Smooth muscle cell (in vitro differentiated cells): ENCODE data around the gene AIFM1. TPM values are rescaled to one million over a fixed set of nuclear protein-coding genes. Genes with fewer than 3 reads are reported as not detected.

Source experiments
- DNase-seq: peaks from one replicate; lab custom pipeline; 2025; ENCODE audit not compliant: unreplicated experiment; lab: John Stamatoyannopoulos, UW
- H2AFZ ChIP-seq: fragments of 200-600 bp; sonication (generic); 2 replicates; pipeline ENCODE4 v1.6.0; 2016; ENCODE audit warnings: antibody characterized with exemption, low read depth, mild to moderate bottlenecking
- H3F3A ChIP-seq: fragments of 200-600 bp; sonication (generic); 2 replicates; pipeline ENCODE4 v1.6.0; 2017; ENCODE audit warnings: antibody characterized with exemption, low read depth
- H3K27ac ChIP-seq: fragments of 200-600 bp; sonication (generic); 2 replicates; pipeline ENCODE4 v1.5.1; 2016; ENCODE audit warnings: low read depth, mild to moderate bottlenecking
- H3K27me3 ChIP-seq: fragments of 200-600 bp; sonication (generic); 2 replicates; pipeline ENCODE4 v1.6.1; 2016; ENCODE audit warnings: low read depth, mild to moderate bottlenecking
- H3K36me3 ChIP-seq: fragments of 200-600 bp; sonication (generic); 2 replicates; pipeline ENCODE4 v1.5.1; 2016; ENCODE audit warnings: low read depth
- H3K4me1 ChIP-seq: fragments of 200-600 bp; sonication (generic); 2 replicates; pipeline ENCODE4 v1.5.1; 2016; ENCODE audit warnings: low read depth
- H3K4me2 ChIP-seq: fragments of 200-600 bp; sonication (generic); 2 replicates; pipeline ENCODE4 v1.6.0; 2016; ENCODE audit warnings: mild to moderate bottlenecking
- H3K4me3 ChIP-seq: fragments of 200-600 bp; sonication (generic); 2 replicates; pipeline ENCODE4 v1.5.1; 2016; ENCODE audit warnings: mild to moderate bottlenecking
- H3K79me2 ChIP-seq: fragments of 200-600 bp; sonication (generic); 2 replicates; pipeline ENCODE4 v1.6.0; 2016; ENCODE audit warnings: low read depth, mild to moderate bottlenecking
- H3K9ac ChIP-seq: fragments of 200-600 bp; sonication (generic); 2 replicates; pipeline ENCODE4 v1.6.0; 2016; ENCODE audit warnings: low read depth
- H3K9me3 ChIP-seq: fragments of 200-600 bp; sonication (generic); replicated peaks from 2 replicates; pipeline ENCODE4 v1.5.1; 2016; ENCODE audit warnings: low read depth
- H4K20me1 ChIP-seq: fragments of 200-600 bp; sonication (generic); 2 replicates; pipeline ENCODE4 v1.6.0; 2016; ENCODE audit warnings: low read depth
- CTCF ChIP-seq: fragments of 200-600 bp; sonication (generic); IDR thresholded peaks from 2 replicates; pipeline ENCODE4 v1.5.1; 2017; ENCODE audit warnings: borderline replicate concordance, mild to moderate bottlenecking, antibody characterized with exemption; ENCODE audit not compliant: insufficient read depth, poor library complexity, severe bottlenecking
- WGBS: methylation state at CpG from one replicate; pipeline ENCODE4 v1.1.7; 2016; ENCODE audit warnings: low lambda C conversion rate; 5-methylcytosine and 5-hydroxymethylcytosine counted together
- polyA plus RNA-seq: library from polyadenylated mRNA; unstranded; fragments of >200 nt; fragmentation: Nextera tagmentation; extraction: Ambion mirVana; gene quantifications from 2 replicates; pipeline ENCODE4 v1.2.1, GENCODE V29; 2016
- total RNA-seq: library from RNA; depleted of rRNA; stranded (reverse); fragments of >200 nt; gene quantifications from 2 replicates; pipeline ENCODE4 v1.2.3, GENCODE V29; 2014

AIFM1 gene
- total and polyA plus RNA-seq, 2 experiments from 2014 or later = 35.8 to 39.0 TPM

DNA sequence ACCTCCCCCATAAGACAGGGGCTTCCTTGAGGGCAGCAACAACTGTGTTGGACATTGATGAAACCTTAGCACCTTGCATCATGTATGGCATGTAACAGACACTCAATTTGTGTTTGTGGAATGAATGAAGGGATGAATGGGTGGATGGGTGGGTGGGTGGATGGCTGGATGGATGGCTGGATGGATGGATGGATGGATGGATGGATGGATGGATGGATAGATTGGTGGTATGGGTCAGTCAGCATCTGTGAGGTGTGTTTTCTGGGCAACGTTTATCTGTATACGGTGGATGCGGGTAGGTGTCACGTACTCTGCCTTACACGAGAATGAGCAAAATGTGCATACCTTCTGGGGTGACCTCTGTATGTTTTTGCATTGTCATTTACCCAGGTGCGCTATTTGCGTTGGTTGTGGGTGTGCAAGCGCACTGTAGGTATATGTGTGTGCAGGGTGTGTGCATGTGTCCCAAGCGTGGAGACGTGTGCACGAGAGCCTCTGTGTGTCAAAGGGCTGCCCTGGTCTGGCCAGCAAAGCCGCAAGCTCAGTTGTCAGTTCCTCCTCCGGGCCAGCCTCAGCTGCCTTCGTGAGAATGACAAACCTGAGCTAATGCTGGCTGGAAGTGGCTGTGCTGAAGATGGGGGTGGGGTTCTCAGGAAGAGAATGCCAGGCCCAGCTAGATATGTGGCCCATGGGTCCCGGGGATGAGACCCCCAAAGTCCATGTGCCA lies 81.8 kb downstream of the AIFM1 start:
- no peak overlapping the region for H2AFZ ChIP-seq
- no peak overlapping the region for H3K4me3 ChIP-seq
- TF ChIP-seq CTCF = no peak
- H3K9ac ChIP-seq = no peak overlapping the region
- no peaks in the 10 kb centered on the region for H3K4me1 ChIP-seq
- H3K79me2 ChIP-seq = no peaks in the 10 kb centered on the region
- no peak overlapping the region for H3K27ac ChIP-seq
- H3F3A ChIP-seq = no peaks in the 10 kb centered on the region
- 83% methylated on average over 15 of the region's 15 CpGs for WGBS
- H3K4me2 ChIP-seq = no peak overlapping the region
- H4K20me1 ChIP-seq = peaks cover 42% of the 10 kb centered on the region
- H3K36me3 ChIP-seq = no peaks in the 10 kb centered on the region
- H3K27me3 ChIP-seq = no peaks in the 10 kb centered on the region
- no peak for DNase-seq
- H3K9me3 ChIP-seq = no peaks in the 10 kb centered on the region

DNA sequence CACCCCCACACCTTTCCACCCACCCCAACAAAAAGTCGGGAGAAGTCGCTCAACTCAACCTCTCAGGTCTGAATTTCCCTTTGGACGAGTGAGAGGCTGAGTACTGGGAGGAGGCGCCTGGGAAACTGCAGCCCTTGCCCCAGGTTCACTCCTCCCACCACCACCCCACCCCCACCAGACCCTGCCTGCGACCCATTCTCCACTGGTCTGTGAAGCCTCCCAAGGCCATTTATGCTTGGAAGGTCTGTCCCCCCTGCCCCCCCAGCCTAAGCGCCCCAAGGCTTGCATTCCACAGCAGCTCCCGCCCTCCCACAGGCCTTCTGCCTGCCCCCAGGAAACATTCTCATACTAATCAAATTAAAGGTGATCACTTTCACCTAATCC lies 82.5 kb downstream of the AIFM1 start:
- Histone ChIP-seq H3K27ac (no peak overlapping the region), H3K36me3 (no peaks in the 10 kb centered on the region), H3K4me3 (no peak overlapping the region), H3K4me1 (no peaks in the 10 kb centered on the region), H4K20me1 (peaks cover 38% of the 10 kb centered on the region), H3K27me3 (no peaks in the 10 kb centered on the region), H3K9me3 (no peaks in the 10 kb centered on the region), H3F3A (no peaks in the 10 kb centered on the region), H3K9ac (no peak overlapping the region), H3K4me2 (no peak overlapping the region), H3K79me2 (no peaks in the 10 kb centered on the region), H2AFZ (no peak overlapping the region)
- WGBS = 50% methylated on average over 7 of the region's 7 CpGs
- no peak for DNase-seq
- no peak for TF ChIP-seq CTCF

- no peak for TF ChIP-seq CTCF
- H3K27ac ChIP-seq = no peak overlapping the region
- no peak overlapping the region for H3K4me3 ChIP-seq
- peaks cover 38% of the 10 kb centered on the region for H4K20me1 ChIP-seq
- WGBS = 81% methylated on average over 25 of the region's 28 CpGs
- no peak overlapping the region for H3K9ac ChIP-seq
- no peaks in the 10 kb centered on the region for H3K36me3 ChIP-seq
- H3K79me2 ChIP-seq = no peaks in the 10 kb centered on the region
- H3K4me1 ChIP-seq = no peaks in the 10 kb centered on the region
- H3K27me3 ChIP-seq = no peaks in the 10 kb centered on the region
- no peak overlapping the region for H3K4me2 ChIP-seq
- H3F3A ChIP-seq = no peaks in the 10 kb centered on the region
- H3K9me3 ChIP-seq = no peaks in the 10 kb centered on the region
- DNase-seq = no peak
- H2AFZ ChIP-seq = no peak overlapping the region
These were observed 83.2 kb downstream of the AIFM1 start for GRCh38 chrX:130082244-130083106.
